B cell (primary cell): ENCODE results near the gene PCSK2. TPM values are rescaled to one million over a fixed set of nuclear protein-coding genes. Genes with fewer than 3 reads are reported as not detected.

ENCODE experiments used
- ATAC-seq: fragments of 200-7000 bp; cut with Tn5 transposase; one replicate; pipeline ENCODE4 v1.10.0; 2021; ENCODE audit warnings: low read depth, mild to moderate bottlenecking, moderate number of reproducible peaks, moderate library complexity
- CTCF ChIA-PET: fragments of 350-600 bp; sonication (Branson Sonifier 250); formaldehyde crosslinking; loops from one replicate; lab custom pipeline; 2021; ENCODE audit warnings: antibody characterized with exemption, inconsistent platforms; lab: Charles Lee
- POLR2A ChIA-PET: fragments of 350-600 bp; sonication (Branson Sonifier 250); formaldehyde crosslinking; loops from one replicate; lab custom pipeline; 2021; ENCODE audit warnings: antibody characterized with exemption; lab: Charles Lee
- DNase-seq: peaks from one replicate; pipeline ENCODE4 v3.0.0; 2013
- H2AFZ ChIP-seq: 2 replicates; pipeline ENCODE4 v1.6.1; 2012; ENCODE audit warnings: mild to moderate bottlenecking, low read depth, low read length; ENCODE audit not compliant: insufficient read depth, poor library complexity, severe bottlenecking
- H3K27ac ChIP-seq, 2 donors: 1 replicate in 1 of 2; 2 replicates in 1 of 2; pipeline ENCODE4 v1.5.1; 2012 to 2013; ENCODE audit warnings: low read length in 2 of 2, mild to moderate bottlenecking in 2 of 2, moderate library complexity in 1 of 2
- H3K27me3 ChIP-seq, 4 experiments: fragments of 200-600 bp in 1 of 4; sonication (generic) in 1 of 4; replicated peaks in 1 of 4; 1 replicate in 2 of 4; 2 replicates in 2 of 4; pipeline versions ENCODE4 v1.6.1 to v1.7.0; 2013 to 2016; ENCODE audit warnings: low read length in 3 of 4, mild to moderate bottlenecking in 2 of 4, mixed read lengths in 1 of 4, moderate library complexity in 1 of 4; ENCODE audit not compliant: insufficient read depth in 4 of 4, control insufficient read depth in 3 of 4; ENCODE audit errors: control extremely low read depth in 1 of 4
- H3K36me3 ChIP-seq, 2 experiments: replicated peaks in 1 of 2; 1 replicate in 1 of 2; 2 replicates in 1 of 2; pipeline versions ENCODE4 v1.6.1 to v1.7.1; 2013; ENCODE audit warnings: low read length in 1 of 2; ENCODE audit not compliant: insufficient read depth in 2 of 2, control insufficient read depth in 1 of 2; ENCODE audit errors: control extremely low read depth in 1 of 2, extremely low read depth in 1 of 2
- H3K4me1 ChIP-seq, 2 donors: fragments of 200-600 bp in 1 of 2; sonication (generic) in 1 of 2; 1 replicate in 1 of 2; 2 replicates in 1 of 2; pipeline versions ENCODE4 v1.5.1 to v1.6.1; 2013 to 2017; ENCODE audit warnings: low read length in 2 of 2; ENCODE audit not compliant: control insufficient read depth in 2 of 2, insufficient read depth in 2 of 2
- H3K4me2 ChIP-seq: replicated peaks from 2 replicates; pipeline ENCODE3; 2012; ENCODE audit warnings: mild to moderate bottlenecking, low read depth, low read length; ENCODE audit not compliant: poor library complexity, severe bottlenecking
- H3K4me3 ChIP-seq, 5 experiments: fragments of 200-600 bp in 1 of 5; sonication (generic) in 1 of 5; 1 replicate in 3 of 5; 2 replicates in 2 of 5; pipeline versions ENCODE4 v1.5.1 to v1.7.0; 2011 to 2016; ENCODE audit warnings: low read length in 4 of 5, mild to moderate bottlenecking in 4 of 5, low read depth in 2 of 5, control low read depth in 1 of 5, moderate library complexity in 1 of 5; ENCODE audit not compliant: insufficient read depth in 1 of 5; ENCODE audit errors: control extremely low read depth in 1 of 5, extremely low read depth in 1 of 5
- H3K79me2 ChIP-seq: fragments of 200-600 bp; sonication (generic); one replicate; pipeline ENCODE4 v1.6.0; 2016; ENCODE audit warnings: low read length; ENCODE audit not compliant: control insufficient read depth, insufficient read depth
- H3K9ac ChIP-seq: fragments of 200-600 bp; sonication (generic); 2 replicates; pipeline ENCODE4 v1.6.1; 2017; ENCODE audit warnings: mild to moderate bottlenecking, low read length, moderate library complexity
- H3K9me3 ChIP-seq, 3 donors: one replicate each; pipeline versions ENCODE4 v1.6.1 to v1.7.1; 2013; ENCODE audit warnings: low read length in 2 of 3; ENCODE audit not compliant: control insufficient read depth in 2 of 3, insufficient read depth in 1 of 3; ENCODE audit errors: control extremely low read depth in 1 of 3
- H4K20me1 ChIP-seq: 2 replicates; pipeline ENCODE4 v1.6.0; 2012; ENCODE audit warnings: mild to moderate bottlenecking, low read length; ENCODE audit not compliant: insufficient read depth, control insufficient read depth, poor library complexity, severe bottlenecking
- H3K27ac Mint-ChIP-seq: one replicate; pipeline ENCODE4 v1.8.0; 2021; ENCODE audit warnings: mixed read lengths
- H3K27me3 Mint-ChIP-seq: one replicate; pipeline ENCODE4 v1.8.0; 2021; ENCODE audit warnings: mixed read lengths
- H3K4me1 Mint-ChIP-seq: one replicate; pipeline ENCODE4 v1.8.0; 2021; ENCODE audit warnings: mixed read lengths
- H3K4me3 Mint-ChIP-seq: one replicate; pipeline ENCODE4 v1.8.0; 2021; ENCODE audit warnings: mixed read lengths
- H3K9me3 Mint-ChIP-seq: one replicate; pipeline ENCODE4 v1.8.0; 2022; ENCODE audit warnings: mixed read lengths; ENCODE audit not compliant: insufficient read depth
- CTCF ChIP-seq: fragments of 200-600 bp; IDR thresholded peaks from one replicate; pipeline ENCODE4 v1.8.0; 2022; ENCODE audit warnings: antibody characterized with exemption, mild to moderate bottlenecking
- EZH2 ChIP-seq: IDR thresholded peaks from 2 replicates; pipeline ENCODE4 v1.6.1; 2012; ENCODE audit warnings: borderline replicate concordance, low read depth, mild to moderate bottlenecking, moderate library complexity, low read length; ENCODE audit not compliant: insufficient read depth, poor library complexity, severe bottlenecking
- WGBS: methylation state at CpG from one replicate; pipeline ENCODE4 v1.1.5; 2013; ENCODE audit warnings: missing lambda C conversion rate; ENCODE audit not compliant: insufficient coverage; 5-methylcytosine and 5-hydroxymethylcytosine counted together
- intact Hi-C: fragments of 100-400 bp; cut with micrococcal nuclease; formaldehyde crosslinking; loops from one replicate; pipeline ENCODE4 v1.10.0; 2022
- polyA plus RNA-seq: library from polyadenylated mRNA; depleted of rRNA; stranded (reverse); fragments of >200 nt; gene quantifications from 2 replicates; pipeline ENCODE4 v1.2.3, GENCODE V29; 2012
- total RNA-seq, 2 donors: library from RNA; stranded (reverse); fragments of 120-200 nt in 1 of 2; gene quantifications; 1 replicate in 1 of 2; 2 replicates in 1 of 2; pipeline versions ENCODE4 v1.2.3 to v1.2.4, GENCODE V29; 2013 to 2022

PCSK2 gene
- total and polyA plus RNA-seq, 2 donors (not counting 1 experiment from before 2014, with no cell fraction given), result not detected

DNA sequence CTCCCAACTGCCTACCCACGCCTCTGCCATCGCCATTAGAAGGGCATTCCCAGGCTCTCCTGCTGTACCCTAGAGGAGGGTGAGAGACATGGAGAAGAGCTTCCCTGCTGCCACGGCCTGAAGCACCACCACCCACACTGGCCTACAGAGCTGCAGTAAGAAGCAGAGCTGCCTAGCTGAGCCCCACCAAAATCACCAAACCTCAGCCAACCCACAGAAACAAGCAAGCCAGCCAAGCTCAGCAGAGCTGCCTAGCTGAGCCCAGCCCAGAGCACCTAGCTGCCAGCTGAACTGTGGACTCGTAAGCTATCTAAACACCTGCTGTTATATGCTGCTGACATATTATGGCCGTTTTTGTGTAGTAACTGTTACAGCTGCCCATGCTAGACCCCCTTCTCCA, 149.2 kb downstream of the PCSK2 start:
- TF ChIP-seq EZH2 (no peak), CTCF (no peak)
- Mint-ChIP-seq H3K9me3 (no peaks in the 10 kb centered on the region), H3K27me3 (peaks cover 7% of the 10 kb centered on the region), H3K4me1 (no peaks in the 10 kb centered on the region), H3K4me3 (no peak overlapping the region), H3K27ac (no peak overlapping the region)
- Histone ChIP-seq H3K9me3 (no peaks in the 10 kb centered on the region), H4K20me1 (no peaks in the 10 kb centered on the region), H3K4me2 (no peak overlapping the region), H3K4me3 (no peak overlapping the region), H2AFZ (no peak overlapping the region), H3K9ac (no peak overlapping the region), H3K36me3 (no peaks in the 10 kb centered on the region), H3K4me1 (no peaks in the 10 kb centered on the region), H3K79me2 (no peaks in the 10 kb centered on the region), H3K27ac (no peak overlapping the region), H3K27me3 (no peaks in the 10 kb centered on the region)
- ChIA-PET CTCF (no interaction called here), POLR2A (no interaction called here)
- 92% methylated on average over 4 of the region's 5 CpGs for WGBS
- intact Hi-C loops, result no loop called here
- DNase-seq (no peak), ATAC-seq (no peak)

DNA sequence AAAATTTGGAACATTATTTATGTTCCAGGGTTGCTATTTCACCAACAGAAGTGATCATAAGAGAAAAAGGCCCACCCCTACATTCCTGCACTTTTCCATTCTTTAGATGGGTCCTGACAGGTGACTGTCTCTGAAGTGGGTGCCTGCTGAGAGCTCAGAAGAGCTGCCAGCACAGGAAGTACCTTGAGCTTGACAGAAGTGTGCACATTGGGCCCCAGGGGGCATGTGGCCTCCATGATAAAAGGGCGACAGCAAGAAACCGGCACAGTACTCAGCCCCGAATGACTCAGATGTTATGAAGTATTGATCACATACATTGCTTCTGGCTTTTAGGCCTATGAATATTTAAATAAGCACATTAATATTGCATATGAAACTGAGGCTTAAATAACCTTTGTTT, 150.4 kb downstream of the PCSK2 start:
- H3K27me3 ChIP-seq, result no peaks in the 10 kb centered on the region
- ChIA-PET CTCF (no interaction called here), POLR2A (no interaction called here)
- no peak overlapping the region for H3K4me2 ChIP-seq
- intact Hi-C loops, result no loop called here
- Mint-ChIP-seq H3K4me3 (no peak overlapping the region), H3K27me3 (peaks cover 6% of the 10 kb centered on the region), H3K27ac (no peak overlapping the region), H3K4me1 (no peaks in the 10 kb centered on the region), H3K9me3 (no peaks in the 10 kb centered on the region)
- no peaks in the 10 kb centered on the region for H3K36me3 ChIP-seq
- H3K9ac ChIP-seq, result no peak overlapping the region
- H3K4me1 ChIP-seq, result no peaks in the 10 kb centered on the region
- no peak overlapping the region for H3K27ac ChIP-seq
- H4K20me1 ChIP-seq, result no peaks in the 10 kb centered on the region
- TF ChIP-seq CTCF (no peak), EZH2 (no peak)
- DNase-seq (no peak), ATAC-seq (no peak)
- no peaks in the 10 kb centered on the region for H3K9me3 ChIP-seq
- H3K79me2 ChIP-seq, result no peaks in the 10 kb centered on the region
- H3K4me3 ChIP-seq, result no peak overlapping the region
- no peak overlapping the region for H2AFZ ChIP-seq
- no CpG with 5 or more reads among the region's 3 CpGs for WGBS
